ENCODE data around the gene FA2H.

- no peak for TF ChIP-seq EZH2 (IDR thresholded peaks at IDR 0.05; ENCODE audit: low read length, missing control alignments)
- no peak for TF ChIP-seq CTCF (conservative IDR thresholded peaks at IDR 0.05 in 1 of 2, IDR thresholded peaks at IDR 0.05 in 1 of 2; ENCODE audit: low read depth in 1 of 2, low read length in 2 of 2)
Measured at GRCh38 chr16:74817851-74818250, 43.2 kb upstream of the FA2H start.
